Fibroblast of pulmonary artery (primary cell): ENCODE measurements around the gene DNAJC3.

Experiments
- DNase-seq: peaks from one replicate; pipeline ENCODE4 v3.0.0-alpha.2; 2010; ENCODE audit warnings: low read depth
- H3K4me3 ChIP-seq: replicated peaks from 2 replicates; pipeline ENCODE4 v1.5.1; 2011; ENCODE audit warnings: low read depth, mild to moderate bottlenecking, control low read depth, low read length, moderate library complexity
- TF ChIP-seq, protein P1 (sequence below): IDR thresholded peaks from 2 replicates; pipeline ENCODE4 v1.5.1; 2011; ENCODE audit warnings: mild to moderate bottlenecking, control low read depth, low read length, inconsistent platforms; ENCODE audit errors: missing control alignments

The DNAJC3 gene, protein sequence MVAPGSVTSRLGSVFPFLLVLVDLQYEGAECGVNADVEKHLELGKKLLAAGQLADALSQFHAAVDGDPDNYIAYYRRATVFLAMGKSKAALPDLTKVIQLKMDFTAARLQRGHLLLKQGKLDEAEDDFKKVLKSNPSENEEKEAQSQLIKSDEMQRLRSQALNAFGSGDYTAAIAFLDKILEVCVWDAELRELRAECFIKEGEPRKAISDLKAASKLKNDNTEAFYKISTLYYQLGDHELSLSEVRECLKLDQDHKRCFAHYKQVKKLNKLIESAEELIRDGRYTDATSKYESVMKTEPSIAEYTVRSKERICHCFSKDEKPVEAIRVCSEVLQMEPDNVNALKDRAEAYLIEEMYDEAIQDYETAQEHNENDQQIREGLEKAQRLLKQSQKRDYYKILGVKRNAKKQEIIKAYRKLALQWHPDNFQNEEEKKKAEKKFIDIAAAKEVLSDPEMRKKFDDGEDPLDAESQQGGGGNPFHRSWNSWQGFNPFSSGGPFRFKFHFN

DNA sequence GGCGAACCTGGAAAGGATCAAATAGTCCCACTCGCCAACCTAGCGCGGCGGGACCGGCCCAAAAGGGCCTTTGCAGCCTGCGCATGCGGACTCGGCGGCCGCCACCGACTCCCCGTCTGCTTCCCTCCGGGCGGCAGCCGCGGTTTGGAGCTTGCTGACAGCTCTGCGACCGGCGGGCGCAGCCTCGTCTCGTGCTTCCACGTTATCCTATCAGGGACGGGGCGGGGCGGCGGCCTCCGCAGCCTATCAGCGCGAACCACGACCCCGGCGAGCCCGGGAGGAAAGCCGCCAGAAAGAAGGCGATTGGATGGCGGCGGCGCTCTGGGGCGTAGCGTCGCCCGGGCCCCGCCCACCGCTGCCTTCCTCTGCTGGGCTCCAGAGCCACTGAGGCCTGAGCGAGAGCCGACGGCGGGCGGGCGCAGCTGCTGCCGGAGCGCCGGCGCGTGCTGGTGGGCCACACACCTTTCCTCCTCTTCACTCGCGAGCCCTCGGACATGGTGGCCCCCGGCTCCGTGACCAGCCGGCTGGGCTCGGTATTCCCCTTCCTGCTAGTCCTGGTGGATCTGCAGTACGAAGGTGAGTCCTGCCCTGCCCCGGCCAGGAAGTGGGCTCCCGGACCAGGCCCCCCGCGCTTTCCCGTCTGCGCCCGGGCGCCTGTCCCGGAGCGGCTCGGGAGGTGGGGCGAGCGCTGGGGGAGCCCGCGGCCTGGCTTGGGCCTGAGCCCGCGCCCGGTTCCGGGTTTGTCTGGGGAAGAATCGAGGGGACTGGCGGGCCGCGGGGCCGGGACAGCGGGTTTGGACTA, at the start of gene DNAJC3:
DNAJC3 (plus strand) TSS at position 378 of the 802 bp plus-strand sequence; CDS start at position 495, 117 bp downstream.
- H3K4me3 ChIP-seq = peak within 1 kb of the TSS; percentile 90
- DNase-seq = peak; percentile 98
- TF ChIP-seq, protein P1, sequence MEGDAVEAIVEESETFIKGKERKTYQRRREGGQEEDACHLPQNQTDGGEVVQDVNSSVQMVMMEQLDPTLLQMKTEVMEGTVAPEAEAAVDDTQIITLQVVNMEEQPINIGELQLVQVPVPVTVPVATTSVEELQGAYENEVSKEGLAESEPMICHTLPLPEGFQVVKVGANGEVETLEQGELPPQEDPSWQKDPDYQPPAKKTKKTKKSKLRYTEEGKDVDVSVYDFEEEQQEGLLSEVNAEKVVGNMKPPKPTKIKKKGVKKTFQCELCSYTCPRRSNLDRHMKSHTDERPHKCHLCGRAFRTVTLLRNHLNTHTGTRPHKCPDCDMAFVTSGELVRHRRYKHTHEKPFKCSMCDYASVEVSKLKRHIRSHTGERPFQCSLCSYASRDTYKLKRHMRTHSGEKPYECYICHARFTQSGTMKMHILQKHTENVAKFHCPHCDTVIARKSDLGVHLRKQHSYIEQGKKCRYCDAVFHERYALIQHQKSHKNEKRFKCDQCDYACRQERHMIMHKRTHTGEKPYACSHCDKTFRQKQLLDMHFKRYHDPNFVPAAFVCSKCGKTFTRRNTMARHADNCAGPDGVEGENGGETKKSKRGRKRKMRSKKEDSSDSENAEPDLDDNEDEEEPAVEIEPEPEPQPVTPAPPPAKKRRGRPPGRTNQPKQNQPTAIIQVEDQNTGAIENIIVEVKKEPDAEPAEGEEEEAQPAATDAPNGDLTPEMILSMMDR = no peak

DNA sequence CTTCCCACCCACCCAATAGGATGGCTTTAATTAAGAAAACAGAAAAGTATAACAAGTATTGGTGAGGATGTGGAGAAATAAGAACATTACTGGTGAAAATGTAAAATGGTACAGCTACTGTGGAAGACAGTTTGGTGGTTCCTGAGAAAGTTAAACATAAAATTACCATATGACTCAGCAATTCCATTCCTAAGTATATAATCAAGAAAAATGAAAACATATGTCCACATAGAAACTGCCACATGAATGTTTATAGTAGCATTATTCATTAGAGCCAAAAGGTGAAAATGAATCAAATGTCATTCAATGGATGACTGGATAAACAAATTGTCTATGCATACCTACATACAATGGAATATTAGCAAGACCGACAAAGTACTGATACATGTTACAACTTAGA, 49.3 kb upstream of the DNAJC3 start:
- no peak overlapping the region for H3K4me3 ChIP-seq
- DNase-seq = peak; percentile 17
- TF ChIP-seq, protein P1 = no peak

DNA sequence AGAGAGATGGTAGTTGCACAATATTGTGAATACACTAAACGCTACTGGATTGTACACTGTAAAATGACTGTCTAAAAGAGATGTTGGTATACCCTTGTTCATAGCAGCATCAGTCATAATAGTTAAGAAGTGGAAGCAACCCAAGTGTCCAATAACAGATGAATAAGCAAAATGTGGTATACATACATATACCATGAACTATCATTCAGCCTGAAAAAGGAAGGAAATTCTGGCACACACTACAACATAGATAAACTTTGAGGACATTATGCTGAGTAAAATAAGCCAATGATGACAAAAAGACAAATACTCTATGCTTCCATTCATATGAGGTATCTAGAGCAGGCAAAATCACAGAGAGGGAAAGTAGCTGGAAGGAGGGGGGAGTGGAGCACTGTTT, 48.5 kb upstream of the DNAJC3 start:
- TF ChIP-seq, protein P1 = no peak
- no peak for DNase-seq
- H3K4me3 ChIP-seq = no peak overlapping the region

DNA sequence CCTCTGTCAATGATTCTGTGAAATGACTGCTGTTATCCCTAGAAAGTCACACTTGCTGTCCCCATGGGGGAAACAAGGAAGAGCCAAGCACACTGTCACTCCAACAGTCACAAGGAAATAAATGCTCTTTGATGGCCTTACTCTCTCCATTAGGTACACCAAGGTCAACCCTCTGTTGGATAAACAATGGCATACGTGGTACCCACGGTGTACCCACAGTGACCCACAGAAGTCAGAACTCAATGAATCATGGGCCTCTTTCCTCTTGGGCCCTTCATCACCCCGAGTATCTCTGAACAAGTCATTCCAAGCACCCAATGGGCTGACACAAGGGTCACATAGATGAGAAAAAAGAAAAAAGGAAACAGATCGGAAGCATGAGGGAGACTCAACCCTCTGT, 47.9 kb upstream of the DNAJC3 start:
- DNase-seq = no peak
- TF ChIP-seq, protein P1 = no peak
- no peak overlapping the region for H3K4me3 ChIP-seq

DNA sequence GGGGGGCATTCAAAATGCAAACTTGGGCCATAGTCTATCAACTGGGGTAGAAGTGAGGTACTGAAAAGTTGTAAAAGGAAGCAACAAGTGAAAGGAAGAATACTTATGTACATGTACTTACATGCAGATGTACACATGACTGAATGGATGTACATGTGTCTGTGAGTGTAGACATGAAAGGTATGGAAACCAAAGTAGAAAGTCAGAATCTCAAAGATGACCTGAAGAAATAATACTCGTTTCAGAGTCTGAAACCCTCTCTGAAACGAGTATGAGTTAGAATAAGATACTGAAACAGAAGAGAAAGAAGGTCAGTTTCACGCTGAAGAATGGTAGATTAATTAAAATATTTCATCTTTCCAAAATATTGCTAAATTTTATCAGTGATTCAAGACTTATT, 46.3 kb upstream of the DNAJC3 start:
- DNase-seq = no peak
- H3K4me3 ChIP-seq = no peak overlapping the region
- TF ChIP-seq, protein P1 = no peak

DNA sequence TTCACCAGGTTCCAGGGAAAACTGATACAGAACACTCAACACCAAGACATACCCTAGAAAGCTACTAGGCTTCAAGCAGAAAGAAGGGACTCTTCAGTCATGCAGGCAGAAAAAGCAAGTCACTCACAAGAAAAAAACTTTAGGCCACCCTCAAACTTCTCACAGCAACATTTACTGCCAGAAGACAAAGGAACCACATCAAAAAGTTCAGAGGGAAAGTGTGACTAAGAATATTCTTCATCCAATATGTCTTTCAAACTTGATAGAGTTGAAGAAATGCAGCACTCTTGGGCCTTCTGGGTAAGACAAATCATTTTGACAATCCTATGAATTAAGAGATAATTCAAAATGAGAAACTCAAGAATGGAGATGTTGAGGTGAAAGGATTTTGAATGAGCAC, 40.1 kb upstream of the DNAJC3 start:
- TF ChIP-seq, protein P1 = no peak
- no peak for DNase-seq
- H3K4me3 ChIP-seq = no peak overlapping the region
